Nephron progenitor cell (in vitro differentiated cells): ENCODE results near the gene GRM7.

ENCODE experiments used
- DNase-seq: peaks from one replicate; pipeline ENCODE4 v3.0.0; 2021
- H3K27ac Mint-ChIP-seq: 2 replicates; pipeline ENCODE4 v1.8.0; 2021; ENCODE audit warnings: mild to moderate bottlenecking, moderate library complexity, mixed read lengths
- H3K27me3 Mint-ChIP-seq: 2 replicates; pipeline ENCODE4 v1.8.0; 2021; ENCODE audit warnings: mild to moderate bottlenecking, low read depth, mixed read lengths; ENCODE audit not compliant: poor library complexity
- H3K36me3 Mint-ChIP-seq: 2 replicates; pipeline ENCODE4 v1.8.0; 2021; ENCODE audit warnings: low read depth, mixed read lengths
- H3K4me1 Mint-ChIP-seq: 2 replicates; pipeline ENCODE4 v1.8.0; 2021; ENCODE audit warnings: mixed read lengths
- H3K4me3 Mint-ChIP-seq: 2 replicates; pipeline ENCODE4 v1.8.0; 2021; ENCODE audit warnings: mild to moderate bottlenecking, moderate library complexity, mixed read lengths
- H3K9me3 Mint-ChIP-seq: 2 replicates; pipeline ENCODE4 v1.8.0; 2021; ENCODE audit warnings: mild to moderate bottlenecking, moderate library complexity, mixed read lengths
- TF ChIP-seq, protein P1 (sequence below): fragments of 200-600 bp; sonication (generic); IDR thresholded peaks from 2 replicates; pipeline ENCODE4 v1.5.0; 2021; ENCODE audit warnings: antibody characterized with exemption

Gene GRM7

DNA sequence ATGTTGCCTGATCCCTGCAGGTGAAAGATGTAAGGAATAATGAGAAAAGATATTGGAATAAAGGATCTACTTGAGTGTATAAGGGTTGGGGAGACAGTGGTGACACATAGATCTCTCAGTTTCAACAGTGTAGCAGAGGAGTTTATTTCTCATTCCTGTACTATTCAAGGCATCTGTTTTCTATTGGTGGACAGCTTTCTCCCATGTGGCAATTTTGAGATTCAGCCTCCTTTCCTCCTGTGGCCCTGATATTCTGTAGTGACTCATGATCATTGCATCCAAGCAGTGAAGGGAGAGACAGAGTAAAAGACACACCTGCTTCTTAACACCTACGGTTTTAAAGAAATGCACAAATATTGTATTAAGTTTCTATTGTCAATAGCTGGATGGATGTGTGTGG, 327.6 kb downstream of the GRM7 start:
- Mint-ChIP-seq H3K4me1 (no peaks in the 10 kb centered on the region), H3K27me3 (peaks cover 3% of the 10 kb centered on the region), H3K27ac (no peak overlapping the region), H3K36me3 (no peaks in the 10 kb centered on the region), H3K4me3 (no peak overlapping the region), H3K9me3 (no peaks in the 10 kb centered on the region)
- no peak for DNase-seq
- TF ChIP-seq, protein P1, sequence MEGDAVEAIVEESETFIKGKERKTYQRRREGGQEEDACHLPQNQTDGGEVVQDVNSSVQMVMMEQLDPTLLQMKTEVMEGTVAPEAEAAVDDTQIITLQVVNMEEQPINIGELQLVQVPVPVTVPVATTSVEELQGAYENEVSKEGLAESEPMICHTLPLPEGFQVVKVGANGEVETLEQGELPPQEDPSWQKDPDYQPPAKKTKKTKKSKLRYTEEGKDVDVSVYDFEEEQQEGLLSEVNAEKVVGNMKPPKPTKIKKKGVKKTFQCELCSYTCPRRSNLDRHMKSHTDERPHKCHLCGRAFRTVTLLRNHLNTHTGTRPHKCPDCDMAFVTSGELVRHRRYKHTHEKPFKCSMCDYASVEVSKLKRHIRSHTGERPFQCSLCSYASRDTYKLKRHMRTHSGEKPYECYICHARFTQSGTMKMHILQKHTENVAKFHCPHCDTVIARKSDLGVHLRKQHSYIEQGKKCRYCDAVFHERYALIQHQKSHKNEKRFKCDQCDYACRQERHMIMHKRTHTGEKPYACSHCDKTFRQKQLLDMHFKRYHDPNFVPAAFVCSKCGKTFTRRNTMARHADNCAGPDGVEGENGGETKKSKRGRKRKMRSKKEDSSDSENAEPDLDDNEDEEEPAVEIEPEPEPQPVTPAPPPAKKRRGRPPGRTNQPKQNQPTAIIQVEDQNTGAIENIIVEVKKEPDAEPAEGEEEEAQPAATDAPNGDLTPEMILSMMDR = no peak

DNA sequence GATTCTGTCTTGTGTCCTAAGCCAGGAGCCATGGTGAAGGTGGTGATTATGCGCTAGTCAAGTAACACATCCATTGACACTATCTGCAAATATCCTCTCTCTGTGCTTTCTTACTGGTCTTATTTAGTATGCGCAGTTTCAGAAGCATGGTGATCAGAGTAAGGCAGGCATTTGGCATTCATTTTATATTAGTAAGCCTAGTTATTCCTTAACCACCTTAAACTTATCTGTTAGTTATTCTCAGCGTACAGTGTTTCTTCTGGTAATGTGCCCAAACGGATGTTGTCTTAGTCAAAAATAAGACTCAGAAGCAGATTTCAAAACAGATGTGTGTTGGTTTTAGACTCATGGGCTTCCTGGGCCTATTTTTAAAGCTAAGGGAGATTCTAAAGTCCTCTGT, 329.2 kb downstream of the GRM7 start:
- Mint-ChIP-seq H3K27me3 (peaks cover 3% of the 10 kb centered on the region), H3K36me3 (no peaks in the 10 kb centered on the region), H3K9me3 (no peaks in the 10 kb centered on the region), H3K4me3 (no peak overlapping the region), H3K4me1 (no peaks in the 10 kb centered on the region), H3K27ac (no peak overlapping the region)
- TF ChIP-seq, protein P1 = no peak
- DNase-seq = no peak

DNA sequence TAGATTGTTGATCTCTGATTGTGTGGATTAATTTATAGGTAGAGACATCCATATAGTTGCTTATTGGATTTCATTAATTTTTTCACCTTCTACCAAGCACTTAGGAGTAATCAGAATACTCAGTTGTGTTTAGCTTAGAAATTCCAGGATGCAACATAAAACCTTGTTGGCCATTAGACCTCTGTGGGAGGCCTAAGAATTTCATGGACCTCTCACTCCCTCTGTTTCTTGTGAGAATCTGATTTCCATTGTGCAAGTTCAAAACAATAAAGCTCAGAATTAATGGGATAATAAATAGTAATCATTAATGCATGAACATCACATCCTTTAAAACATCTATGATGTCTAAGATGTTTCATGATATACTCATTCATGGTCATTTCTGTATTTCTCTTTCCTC, 332.4 kb downstream of the GRM7 start:
- TF ChIP-seq, protein P1 = no peak
- Mint-ChIP-seq H3K36me3 (no peaks in the 10 kb centered on the region), H3K4me3 (no peak overlapping the region), H3K27ac (no peak overlapping the region), H3K4me1 (no peaks in the 10 kb centered on the region), H3K9me3 (no peaks in the 10 kb centered on the region), H3K27me3 (peaks cover 4% of the 10 kb centered on the region)
- no peak for DNase-seq

DNA sequence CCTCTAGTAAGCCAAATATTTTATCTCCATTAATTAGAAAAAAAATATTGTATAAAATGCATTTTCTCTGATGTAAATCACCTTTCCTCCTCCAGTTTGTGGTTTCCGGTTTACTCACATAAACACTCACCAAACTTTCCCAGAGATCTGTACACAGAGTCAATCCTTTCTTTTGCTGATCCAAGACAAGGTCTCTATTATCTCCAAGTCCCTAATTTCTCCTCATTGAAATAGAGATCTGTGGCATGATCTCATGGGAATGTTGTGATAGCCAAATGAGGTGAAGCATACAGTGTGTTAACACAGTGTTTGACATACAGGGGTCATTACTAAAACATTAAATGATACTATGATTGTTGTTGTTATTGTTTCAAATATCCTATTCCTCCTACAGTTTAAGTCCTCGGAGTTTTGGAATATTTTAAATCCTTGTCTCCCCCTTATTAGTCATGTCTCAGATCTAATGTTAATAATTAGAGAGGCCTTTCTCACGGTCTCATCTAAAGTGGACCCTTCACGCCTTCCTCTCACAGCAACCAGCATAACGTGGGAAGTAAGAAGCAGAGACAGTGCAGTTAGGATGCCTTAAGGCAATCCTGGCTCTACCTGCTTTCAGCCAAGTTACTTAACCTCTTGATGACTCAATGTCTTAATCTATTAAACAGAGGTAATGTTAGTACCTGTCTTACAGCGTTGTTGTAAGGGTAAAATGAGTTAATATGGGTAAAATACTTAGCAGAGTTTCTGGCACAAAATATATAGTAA, 333.3 kb downstream of the GRM7 start:
- Mint-ChIP-seq H3K4me3 (no peak overlapping the region), H3K36me3 (no peaks in the 10 kb centered on the region), H3K4me1 (no peaks in the 10 kb centered on the region), H3K27ac (no peak overlapping the region), H3K9me3 (no peaks in the 10 kb centered on the region), H3K27me3 (peaks cover 4% of the 10 kb centered on the region)
- TF ChIP-seq, protein P1 = no peak
- no peak for DNase-seq

DNA sequence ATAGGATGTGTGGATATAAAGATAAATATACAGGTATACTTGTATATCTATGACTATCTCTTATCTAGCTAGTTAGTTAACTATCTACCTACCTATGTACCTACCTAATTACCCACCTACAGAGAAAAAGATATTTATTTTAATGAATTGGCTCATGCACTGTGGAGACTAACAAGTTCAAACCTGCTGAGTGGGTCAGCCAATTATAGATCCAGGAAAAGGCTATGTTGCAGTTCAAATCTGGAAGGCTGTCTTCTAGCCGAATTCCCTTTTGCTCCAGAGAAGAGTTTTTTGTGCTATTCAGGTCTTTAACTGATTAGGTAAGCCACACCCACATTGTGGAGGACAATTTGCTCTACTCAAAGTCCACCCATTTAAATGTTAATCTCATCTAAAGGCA, 335.0 kb downstream of the GRM7 start:
- Mint-ChIP-seq H3K36me3 (no peaks in the 10 kb centered on the region), H3K27ac (no peak overlapping the region), H3K4me3 (no peak overlapping the region), H3K9me3 (no peaks in the 10 kb centered on the region), H3K27me3 (peaks cover 4% of the 10 kb centered on the region), H3K4me1 (no peaks in the 10 kb centered on the region)
- TF ChIP-seq, protein P1 = no peak
- no peak for DNase-seq

DNA sequence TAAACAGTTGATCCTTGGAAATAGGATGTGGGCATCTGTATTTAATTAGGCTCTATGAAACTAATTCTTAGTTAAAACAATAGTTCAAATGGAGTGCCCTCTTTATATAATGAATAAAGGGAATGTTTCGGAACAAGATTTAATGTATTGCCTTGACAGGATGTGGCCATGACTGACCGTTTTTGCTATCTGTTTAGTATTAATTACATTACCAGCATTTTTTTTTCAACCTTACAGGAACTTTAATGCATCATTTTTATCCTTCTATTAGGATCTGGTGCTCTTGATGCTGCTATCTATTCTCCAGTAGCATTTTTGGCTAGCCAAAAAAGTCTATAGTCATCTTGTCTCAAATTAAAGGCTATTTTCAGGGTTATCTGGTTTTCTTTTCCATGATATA, 340.9 kb downstream of the GRM7 start:
- Mint-ChIP-seq H3K4me1 (no peaks in the 10 kb centered on the region), H3K9me3 (no peaks in the 10 kb centered on the region), H3K27ac (no peak overlapping the region), H3K27me3 (peaks cover 7% of the 10 kb centered on the region), H3K36me3 (no peaks in the 10 kb centered on the region), H3K4me3 (no peak overlapping the region)
- TF ChIP-seq, protein P1 = no peak
- DNase-seq = no peak
